BJ (cell line): ENCODE measurements around the gene SORL1. TPM values are rescaled to one million over a fixed set of nuclear protein-coding genes. Genes with fewer than 3 reads are reported as not detected.
"Not testable (repeated sequence)": the region's sequence is repeated elsewhere in the genome, so short reads cannot be mapped to it uniquely, and the experiment has no call there.

Experiments
- CTCF ChIA-PET: fragments of 350-600 bp; formaldehyde crosslinking; extraction: SDS; loops from one replicate; lab custom pipeline; 2021; ENCODE audit warnings: antibody characterized with exemption, inconsistent platforms; lab: Yijun Ruan, JAX
- POLR2A ChIA-PET: fragments of 300-600 bp; sonication (Branson Sonifier 250); formaldehyde crosslinking; extraction: SDS; loops from one replicate; lab custom pipeline; 2021; ENCODE audit warnings: antibody characterized with exemption; lab: Charles Lee
- DNase-seq: peaks from one replicate; pipeline ENCODE4 v3.0.0-alpha.2; 2011; ENCODE audit warnings: low read depth
- H3K27me3 ChIP-seq: 2 replicates; pipeline ENCODE4 v1.6.0; 2011; ENCODE audit warnings: low read length; ENCODE audit not compliant: control insufficient read depth, insufficient read depth
- H3K36me3 ChIP-seq: 2 replicates; pipeline ENCODE4 v1.5.1; 2011; ENCODE audit warnings: low read length; ENCODE audit not compliant: control insufficient read depth, insufficient read depth
- H3K4me3 ChIP-seq: 2 replicates; pipeline ENCODE4 v1.5.1; 2011; ENCODE audit warnings: low read depth, mild to moderate bottlenecking, control low read depth, low read length
- polyA plus RNA-seq: library from polyadenylated mRNA; depleted of rRNA; stranded (reverse); fragments of >200 nt; gene quantifications from 2 replicates; pipeline ENCODE4 v1.2.3, GENCODE V29; 2011
- TF ChIP-seq, protein P1 (sequence below): IDR thresholded peaks from 2 replicates; pipeline ENCODE4 v1.5.1; 2011; ENCODE audit warnings: low read depth, mild to moderate bottlenecking, control low read depth, inconsistent platforms, low read length, moderate library complexity; ENCODE audit not compliant: insufficient read depth

SORL1 gene
- polyA plus RNA-seq, 1 experiment, result 1.4 TPM

DNA sequence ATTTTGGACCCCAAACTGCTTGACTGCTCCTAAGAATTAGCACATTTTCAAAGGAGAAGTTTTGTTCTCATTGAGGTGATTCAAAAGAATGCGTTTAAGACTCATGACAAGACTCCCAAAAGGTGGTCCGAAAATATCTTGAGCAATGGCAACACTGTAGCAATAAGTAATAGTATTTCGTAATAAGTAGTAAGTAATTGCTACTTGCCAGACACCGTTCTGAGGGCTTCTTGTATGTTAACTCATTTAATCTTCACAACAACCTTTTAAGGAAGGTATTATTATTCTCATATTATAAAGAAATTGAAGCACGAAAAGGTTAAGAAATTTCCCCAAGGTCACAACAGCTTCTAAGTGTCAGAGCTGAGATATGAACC, 184.7 kb downstream of the SORL1 start:
- Histone ChIP-seq H3K27me3 (no peaks in the 10 kb centered on the region), H3K36me3 (no peaks in the 10 kb centered on the region), H3K4me3 (no peak overlapping the region)
- ChIA-PET POLR2A (no interaction called here), CTCF (no interaction called here)
- TF ChIP-seq, protein P1, sequence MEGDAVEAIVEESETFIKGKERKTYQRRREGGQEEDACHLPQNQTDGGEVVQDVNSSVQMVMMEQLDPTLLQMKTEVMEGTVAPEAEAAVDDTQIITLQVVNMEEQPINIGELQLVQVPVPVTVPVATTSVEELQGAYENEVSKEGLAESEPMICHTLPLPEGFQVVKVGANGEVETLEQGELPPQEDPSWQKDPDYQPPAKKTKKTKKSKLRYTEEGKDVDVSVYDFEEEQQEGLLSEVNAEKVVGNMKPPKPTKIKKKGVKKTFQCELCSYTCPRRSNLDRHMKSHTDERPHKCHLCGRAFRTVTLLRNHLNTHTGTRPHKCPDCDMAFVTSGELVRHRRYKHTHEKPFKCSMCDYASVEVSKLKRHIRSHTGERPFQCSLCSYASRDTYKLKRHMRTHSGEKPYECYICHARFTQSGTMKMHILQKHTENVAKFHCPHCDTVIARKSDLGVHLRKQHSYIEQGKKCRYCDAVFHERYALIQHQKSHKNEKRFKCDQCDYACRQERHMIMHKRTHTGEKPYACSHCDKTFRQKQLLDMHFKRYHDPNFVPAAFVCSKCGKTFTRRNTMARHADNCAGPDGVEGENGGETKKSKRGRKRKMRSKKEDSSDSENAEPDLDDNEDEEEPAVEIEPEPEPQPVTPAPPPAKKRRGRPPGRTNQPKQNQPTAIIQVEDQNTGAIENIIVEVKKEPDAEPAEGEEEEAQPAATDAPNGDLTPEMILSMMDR, result no peak
- DNase-seq, result no peak

DNA sequence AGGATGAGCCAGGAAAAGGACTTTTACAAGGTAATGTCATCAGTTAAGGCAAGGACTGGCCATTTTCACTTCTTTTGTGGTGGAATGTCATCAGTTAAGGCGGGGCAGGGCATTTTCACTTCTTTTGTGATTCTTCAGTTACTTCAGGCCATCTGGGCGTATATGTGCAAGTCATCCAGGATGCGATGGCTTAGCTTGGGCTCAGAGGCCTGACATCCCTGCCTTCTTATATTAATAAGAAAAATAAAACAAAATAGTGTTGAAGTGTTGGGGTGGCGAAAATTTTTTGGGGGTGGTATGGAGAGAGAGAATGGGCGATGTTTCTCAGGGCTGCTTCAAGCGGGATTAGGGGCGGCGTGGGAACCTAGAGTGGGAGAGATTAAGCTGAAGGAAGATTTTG, 185.5 kb downstream of the SORL1 start:
- H3K36me3 ChIP-seq, H3K27me3 ChIP-seq, POLR2A ChIA-PET, H3K4me3 ChIP-seq, DNase-seq, CTCF ChIA-PET: not testable (repeated sequence)

DNA sequence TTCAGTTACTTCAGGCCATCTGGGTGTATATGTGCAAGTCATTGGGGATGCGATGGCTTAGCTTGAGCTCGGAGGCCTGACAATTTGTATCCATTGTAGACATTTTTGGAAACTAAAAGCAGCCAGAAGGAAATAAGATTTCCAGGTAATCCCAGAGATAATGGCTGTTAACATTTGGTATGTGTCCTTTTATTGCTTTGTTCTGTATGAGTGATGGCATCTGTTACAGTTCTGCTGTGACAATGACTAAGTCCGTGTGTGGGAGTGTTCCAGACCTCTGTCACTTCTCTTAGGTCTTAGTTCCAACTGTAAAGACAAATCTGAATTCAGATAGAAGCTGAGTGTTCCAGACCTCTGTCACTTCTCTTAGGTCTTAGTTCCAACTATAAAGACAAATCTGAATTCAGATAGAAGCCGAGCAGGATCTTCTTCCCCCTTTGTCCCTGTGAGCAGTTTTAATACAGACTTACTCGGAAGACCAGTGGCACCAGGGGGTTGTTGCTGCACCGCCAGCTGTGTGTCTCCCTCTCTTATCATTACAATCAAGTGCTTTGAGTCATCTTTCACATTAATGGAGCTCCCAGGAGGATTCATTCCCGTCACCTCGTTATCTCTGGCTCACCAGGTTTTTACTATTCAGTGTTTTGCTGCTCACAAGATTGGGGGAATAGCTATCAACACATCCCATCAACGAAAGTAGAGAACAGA, 191.5 kb downstream of the SORL1 start:
- no peak for DNase-seq
- H3K36me3 ChIP-seq, result no peaks in the 10 kb centered on the region
- TF ChIP-seq, protein P1, result no peak
- no peaks in the 10 kb centered on the region for H3K27me3 ChIP-seq
- ChIA-PET POLR2A (no interaction called here), CTCF (interaction anchor here (0.6 to 0.9 kb wide), 4 partner anchors 11 to 642 kb away, joined by 3 read pairs; no protein-coding TSS in a partner anchor)
- H3K4me3 ChIP-seq, result no peak overlapping the region

DNA sequence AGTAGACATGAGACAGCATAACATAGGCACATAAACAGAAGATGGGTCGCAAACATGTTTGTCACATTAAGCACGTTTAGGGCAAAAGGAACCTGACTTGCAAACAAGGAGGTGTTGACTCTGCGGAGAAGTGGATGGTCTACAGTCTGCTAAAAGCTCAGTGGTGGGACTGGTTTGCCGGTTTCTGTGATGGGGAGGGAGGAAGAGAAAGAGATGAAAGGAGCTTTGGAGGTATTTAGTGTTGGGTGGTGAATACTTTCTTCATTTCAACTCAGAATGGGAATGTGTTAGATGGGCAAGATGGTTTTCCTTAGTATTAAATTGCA, 192.0 kb downstream of the SORL1 start:
- no peaks in the 10 kb centered on the region for H3K27me3 ChIP-seq
- POLR2A ChIA-PET, result no interaction called here
- CTCF ChIA-PET, result interaction anchor here (0.9 to 1.1 kb wide), 3 partner anchors 10 to 571 kb away, joined by 3 read pairs; no protein-coding TSS in a partner anchor
- TF ChIP-seq, protein P1, result no peak
- DNase-seq, result no peak
- no peaks in the 10 kb centered on the region for H3K36me3 ChIP-seq
- no peak overlapping the region for H3K4me3 ChIP-seq

DNA sequence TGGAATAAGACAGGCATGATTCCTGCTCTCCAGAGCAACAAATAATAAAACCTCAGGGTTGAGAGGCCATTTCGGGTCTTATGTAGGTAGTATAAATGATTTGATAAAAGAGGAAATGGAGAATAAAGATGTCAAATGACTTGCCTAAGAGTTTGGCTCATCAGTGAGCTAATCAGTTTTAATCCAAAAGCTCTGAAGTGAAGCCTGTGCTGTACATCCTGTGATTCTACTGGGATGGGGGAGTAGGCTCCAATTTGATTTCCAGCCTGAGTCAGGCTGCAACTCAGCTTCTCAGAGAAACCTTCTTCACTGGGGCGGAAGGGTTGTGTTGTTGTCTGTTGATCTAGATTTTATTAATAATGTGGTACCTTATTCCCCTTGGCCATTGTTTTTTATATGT, 192.9 kb downstream of the SORL1 start:
- no peaks in the 10 kb centered on the region for H3K36me3 ChIP-seq
- TF ChIP-seq, protein P1, result no peak
- ChIA-PET POLR2A (no interaction called here), CTCF (interaction anchor here (1.0 to 1.3 kb wide), 3 partner anchors 9 to 570 kb away, joined by 3 to 9 read pairs (median 3); no protein-coding TSS in a partner anchor)
- H3K27me3 ChIP-seq, result no peaks in the 10 kb centered on the region
- no peak overlapping the region for H3K4me3 ChIP-seq
- no peak for DNase-seq

DNA sequence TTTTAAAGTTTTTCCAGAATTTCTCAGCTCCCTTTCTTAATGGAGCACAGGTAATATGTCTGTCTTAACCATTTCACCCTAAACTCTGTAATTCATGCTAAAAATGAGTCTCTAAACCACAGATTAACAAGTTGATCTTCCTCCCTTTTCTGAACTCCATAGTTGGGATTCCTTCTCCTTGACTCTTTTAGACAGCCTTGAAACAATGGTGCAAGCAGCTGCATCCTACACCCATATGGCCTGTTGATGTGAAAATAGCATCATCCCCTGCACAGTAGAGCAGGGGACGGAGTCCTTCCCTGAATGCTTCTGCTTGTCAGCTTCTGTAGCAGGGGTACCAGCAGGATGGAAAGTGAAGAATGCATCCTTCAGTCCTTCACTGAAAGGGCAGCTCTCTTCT, 193.5 kb downstream of the SORL1 start:
- Histone ChIP-seq H3K4me3 (no peak overlapping the region), H3K27me3 (no peaks in the 10 kb centered on the region), H3K36me3 (no peaks in the 10 kb centered on the region)
- TF ChIP-seq, protein P1, result no peak
- POLR2A ChIA-PET, result no interaction called here
- CTCF ChIA-PET, result interaction anchor here (1.0 to 1.3 kb wide), 2 partner anchors 8 to 10 kb away, joined by 3 to 9 read pairs; no protein-coding TSS in a partner anchor
- DNase-seq, result no peak
